Measurements from ENCODE around the gene NACC1.
A peak's percentile ranks its signal among the peaks of the same experiment; 100 is the strongest.

The NACC1 gene

GRCh38 chr19:13101590-13102415 is 16.3 kb upstream of the NACC1 start:
- TF ChIP-seq, protein P1, sequence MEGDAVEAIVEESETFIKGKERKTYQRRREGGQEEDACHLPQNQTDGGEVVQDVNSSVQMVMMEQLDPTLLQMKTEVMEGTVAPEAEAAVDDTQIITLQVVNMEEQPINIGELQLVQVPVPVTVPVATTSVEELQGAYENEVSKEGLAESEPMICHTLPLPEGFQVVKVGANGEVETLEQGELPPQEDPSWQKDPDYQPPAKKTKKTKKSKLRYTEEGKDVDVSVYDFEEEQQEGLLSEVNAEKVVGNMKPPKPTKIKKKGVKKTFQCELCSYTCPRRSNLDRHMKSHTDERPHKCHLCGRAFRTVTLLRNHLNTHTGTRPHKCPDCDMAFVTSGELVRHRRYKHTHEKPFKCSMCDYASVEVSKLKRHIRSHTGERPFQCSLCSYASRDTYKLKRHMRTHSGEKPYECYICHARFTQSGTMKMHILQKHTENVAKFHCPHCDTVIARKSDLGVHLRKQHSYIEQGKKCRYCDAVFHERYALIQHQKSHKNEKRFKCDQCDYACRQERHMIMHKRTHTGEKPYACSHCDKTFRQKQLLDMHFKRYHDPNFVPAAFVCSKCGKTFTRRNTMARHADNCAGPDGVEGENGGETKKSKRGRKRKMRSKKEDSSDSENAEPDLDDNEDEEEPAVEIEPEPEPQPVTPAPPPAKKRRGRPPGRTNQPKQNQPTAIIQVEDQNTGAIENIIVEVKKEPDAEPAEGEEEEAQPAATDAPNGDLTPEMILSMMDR (IDR thresholded peaks at IDR 0.05; ENCODE audit: insufficient read depth, missing control alignments), result no peak
- FAIRE-seq (no peak), DNase-seq (ENCODE audit: insufficient read length, low spot score) (no peak)

- FAIRE-seq, result no peak
- DNase-seq (ENCODE audit: insufficient read length, low spot score), result no peak
- TF ChIP-seq, protein P1 (IDR thresholded peaks at IDR 0.05; ENCODE audit: insufficient read depth, missing control alignments), result no peak
Observed at GRCh38 chr19:13102416-13102665, 15.7 kb upstream of the NACC1 start.

DNA sequence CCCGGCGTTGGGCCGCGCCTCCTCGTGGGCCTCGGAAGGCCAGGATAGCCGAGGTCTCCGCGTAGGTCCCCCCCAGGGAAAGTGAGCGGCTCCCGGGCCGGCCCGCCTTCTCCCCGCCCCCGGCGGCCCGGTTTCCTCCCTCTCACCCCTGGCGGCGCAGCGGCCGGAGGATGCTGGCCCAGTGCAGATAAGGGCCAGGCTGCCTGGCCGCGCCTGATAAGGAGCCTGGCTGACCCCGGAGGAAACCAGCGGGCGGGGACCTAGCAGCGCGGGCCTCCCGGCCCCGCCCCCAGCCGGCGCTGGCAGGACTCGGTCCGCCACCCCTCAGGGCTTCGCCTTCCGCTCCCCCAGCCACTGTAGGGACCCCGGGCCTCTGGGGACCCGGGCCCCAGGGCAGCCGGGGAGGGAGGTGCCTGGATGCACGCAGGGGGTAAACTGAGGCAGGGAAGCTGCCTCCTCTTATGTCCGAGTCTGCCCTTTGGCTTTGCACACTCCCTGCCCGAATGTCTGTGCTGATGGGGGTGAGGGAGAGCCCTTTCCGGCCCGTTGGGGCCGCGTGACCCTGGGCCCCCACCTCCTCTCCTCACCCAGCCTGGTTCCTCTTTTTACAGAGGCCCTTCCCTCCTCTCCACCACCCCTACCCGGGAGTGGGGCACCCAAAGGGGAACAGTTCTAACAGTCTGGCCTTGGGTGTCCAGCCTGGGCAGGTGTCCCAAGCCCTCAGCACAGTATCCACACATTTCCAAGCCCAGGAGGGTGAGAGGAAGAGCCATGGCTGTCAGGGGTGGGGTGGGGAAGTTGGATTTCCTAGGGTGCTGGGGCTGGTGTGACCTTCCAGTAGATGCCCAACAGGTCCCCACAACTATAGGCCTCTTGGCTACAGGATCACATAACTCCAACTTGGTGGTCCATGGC is 15.1 kb upstream of the NACC1 start, which contains the start of gene LYL1:
Gene LYL1 (minus strand): TSS at position 193 of the 915 bp plus-strand sequence. CDS start 1,687 bp downstream, outside the sequence.
- no peak for DNase-seq (ENCODE audit: insufficient read length, low spot score)
- TF ChIP-seq, protein P1 (IDR thresholded peaks at IDR 0.05; ENCODE audit: insufficient read depth, missing control alignments), result no peak
- FAIRE-seq, result no peak

GRCh38 chr19:13103581-13104359 is 14.3 kb upstream of the NACC1 start:
- DNase-seq (ENCODE audit: insufficient read length, low spot score) (no peak), FAIRE-seq (no peak)
- TF ChIP-seq, protein P1 (IDR thresholded peaks at IDR 0.05; ENCODE audit: insufficient read depth, missing control alignments), result no peak

- TF ChIP-seq, protein P1 (IDR thresholded peaks at IDR 0.05; ENCODE audit: insufficient read depth, missing control alignments), result peak; percentile 37
- peak; percentile 72 for DNase-seq (ENCODE audit: insufficient read length, low spot score)
- FAIRE-seq, result no peak
Observed at GRCh38 chr19:13104360-13104847, 13.7 kb upstream of the NACC1 start.

DNA sequence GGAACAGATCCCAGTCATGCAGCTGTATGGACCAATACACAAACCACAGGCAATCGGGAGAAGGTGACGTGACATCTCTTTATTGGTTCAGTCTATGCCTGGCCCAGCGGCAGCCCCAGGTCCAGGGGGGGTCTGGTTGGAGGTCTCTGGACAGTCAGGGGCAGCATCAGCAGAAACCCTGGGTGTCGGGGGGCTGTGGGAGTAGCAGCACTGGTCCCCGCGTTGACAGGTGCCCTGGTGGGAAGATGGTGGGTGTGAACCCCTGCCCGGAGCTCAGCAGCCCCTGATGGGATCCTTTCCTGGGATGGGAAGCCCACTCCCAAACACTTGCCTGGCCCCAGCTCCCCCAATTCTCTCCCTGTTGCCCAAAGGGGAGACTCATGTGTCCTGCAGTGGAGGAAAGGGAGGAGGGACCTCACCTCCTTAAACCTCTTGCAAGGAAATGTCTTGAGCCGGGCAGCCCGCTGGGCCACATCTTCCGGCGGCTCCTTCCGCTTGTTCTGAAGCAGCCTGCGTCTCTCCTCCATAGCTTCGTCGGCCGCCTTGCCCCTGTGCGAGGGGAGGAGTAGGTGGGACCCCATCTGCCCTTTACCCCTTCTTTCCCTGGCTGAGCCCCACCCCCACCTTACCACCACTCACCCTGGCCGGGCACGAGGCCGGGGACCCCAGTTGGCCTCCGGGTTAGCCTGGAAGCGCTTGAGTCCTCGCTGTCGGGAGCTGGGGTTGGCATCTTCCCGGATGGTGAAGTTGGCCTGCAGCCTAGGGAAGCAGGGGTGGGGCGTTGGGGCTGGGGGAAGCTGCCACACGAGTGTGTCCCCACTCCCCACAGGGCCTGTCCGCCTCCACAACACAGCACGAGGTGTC is 13.0 kb upstream of the NACC1 start:
- DNase-seq (ENCODE audit: insufficient read length, low spot score), result no peak
- TF ChIP-seq, protein P1 (IDR thresholded peaks at IDR 0.05; ENCODE audit: insufficient read depth, missing control alignments), result no peak
- FAIRE-seq, result no peak

All from D721Med (cell line).